NCI-H774 (cell line): Measurements from ENCODE around the gene TNS4.

Experiments used
- DNase-seq: peaks from one replicate; lab custom pipeline; 2025; lab: John Stamatoyannopoulos, UW

TNS4 gene

DNA sequence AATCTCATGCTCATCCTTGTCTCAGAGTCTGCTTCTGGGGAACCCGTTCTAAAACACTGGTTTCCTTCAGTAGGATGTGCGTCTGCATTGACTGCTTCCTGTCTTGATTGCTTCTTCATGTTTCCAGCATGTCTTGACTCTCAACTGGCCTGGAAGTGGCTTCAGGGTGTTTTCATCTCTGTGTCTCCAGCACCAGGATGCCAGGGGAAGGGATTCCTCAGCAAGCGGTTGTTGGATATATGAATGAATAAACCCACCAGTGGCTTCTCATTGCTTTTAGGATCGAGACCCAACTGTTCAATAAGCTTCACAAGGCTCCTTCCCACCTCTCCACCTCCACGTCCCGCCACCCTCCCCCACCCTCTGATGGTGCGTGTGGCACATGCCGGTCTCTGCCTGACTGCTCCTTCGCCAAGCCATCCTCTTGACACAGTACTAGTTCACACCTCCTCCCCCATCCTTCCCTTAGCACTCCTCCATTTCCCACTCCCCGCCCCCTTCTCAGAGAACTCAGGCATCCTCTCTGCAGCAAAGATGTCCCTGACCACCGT lies 14.1 kb upstream of the TNS4 start:
- no peak for DNase-seq

- no peak for DNase-seq
Observed at GRCh38 chr17:40515011-40515410, 13.6 kb upstream of the TNS4 start.

DNA sequence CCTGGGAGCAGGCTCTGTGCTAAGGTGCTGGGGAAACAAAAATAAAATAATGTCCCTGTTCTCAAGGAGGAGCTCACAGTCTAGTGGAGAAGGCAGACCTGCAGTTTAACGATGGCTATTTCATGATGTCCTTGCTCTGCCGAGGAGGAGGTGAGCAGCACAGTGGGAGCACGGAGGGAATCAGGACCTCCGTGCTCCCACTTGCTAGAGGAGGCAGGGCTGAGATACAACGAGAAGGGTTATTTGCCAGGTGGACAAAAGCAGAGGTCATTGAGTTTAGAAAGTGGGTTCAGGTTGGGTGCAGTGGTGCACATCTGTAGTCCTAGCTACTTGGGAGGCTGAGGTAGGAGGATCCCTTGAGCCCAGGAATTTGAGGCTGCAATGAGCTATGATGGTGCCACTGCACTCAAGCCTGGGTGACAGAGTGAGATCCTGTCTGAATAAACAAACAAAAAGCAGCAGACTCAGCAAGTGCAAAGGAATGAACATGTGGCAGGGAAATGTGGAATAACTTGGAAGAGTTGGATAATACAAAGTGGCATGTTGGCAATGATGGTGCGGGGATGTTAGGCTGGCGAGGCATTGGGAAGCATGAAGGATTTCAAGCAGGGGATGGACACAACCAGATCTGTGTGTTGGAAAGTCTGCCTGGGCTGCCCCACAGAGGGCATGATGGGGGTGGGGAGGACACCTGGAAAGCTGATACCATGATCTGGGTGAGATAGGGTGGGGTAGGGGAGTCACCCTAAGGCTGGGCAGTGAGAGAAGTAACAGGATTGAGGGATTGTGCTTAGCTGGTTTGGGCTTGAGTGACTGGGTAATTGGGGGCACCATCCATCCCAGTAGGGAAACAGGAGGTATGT lies 12.8 kb upstream of the TNS4 start:
- no peak for DNase-seq

- no peak for DNase-seq
Observed at GRCh38 chr17:40511667-40512220, 10.3 kb upstream of the TNS4 start.

DNA sequence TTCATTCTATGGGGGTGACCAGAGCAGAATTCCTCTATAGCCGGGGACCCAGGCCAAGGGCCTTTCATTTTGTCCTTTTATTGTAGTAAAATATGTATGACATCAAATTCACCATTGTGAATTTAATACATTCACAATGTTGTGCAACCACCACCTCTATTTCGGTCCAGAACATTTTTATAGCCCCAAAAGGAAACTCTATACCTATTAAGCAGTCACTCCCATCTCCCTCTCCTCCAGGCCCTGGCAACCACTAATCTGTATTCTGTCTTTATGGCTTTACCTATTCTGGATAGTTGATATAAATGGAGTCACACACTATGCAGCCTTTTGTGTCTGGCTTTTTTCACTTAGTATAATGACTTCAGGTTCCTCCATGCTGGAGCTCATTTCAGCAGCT lies 9.7 kb upstream of the TNS4 start:
- no peak for DNase-seq

- DNase-seq = no peak
Observed at GRCh38 chr17:40510328-40510648, 8.9 kb upstream of the TNS4 start.

- no peak for DNase-seq
Observed at GRCh38 chr17:40509626-40510327, 8.4 kb upstream of the TNS4 start.

- DNase-seq = no peak
Observed at GRCh38 chr17:40506786-40507185, 5.4 kb upstream of the TNS4 start.

DNA sequence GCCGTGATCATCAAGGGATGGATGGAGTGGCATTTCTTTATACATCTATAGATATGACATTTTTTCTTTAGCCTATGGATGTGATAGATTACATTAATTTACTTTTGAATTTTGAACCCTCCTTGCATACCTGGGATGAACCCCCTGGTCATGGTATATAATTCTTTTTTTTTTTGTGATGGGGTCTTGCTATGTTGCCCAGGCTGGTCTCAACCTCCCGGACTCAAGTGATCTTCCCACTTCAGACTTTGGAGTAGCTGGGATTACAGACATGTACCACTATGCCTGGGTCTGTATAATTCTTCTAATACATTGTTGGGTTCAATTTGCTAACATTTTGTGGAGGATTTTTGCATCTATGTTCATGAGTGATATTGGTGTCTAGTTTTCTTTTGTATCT lies 1.7 kb upstream of the TNS4 start:
- no peak for DNase-seq

GRCh38 chr17:40502716-40503115 lies 1.3 kb upstream of the TNS4 start:
- DNase-seq = no peak

DNA sequence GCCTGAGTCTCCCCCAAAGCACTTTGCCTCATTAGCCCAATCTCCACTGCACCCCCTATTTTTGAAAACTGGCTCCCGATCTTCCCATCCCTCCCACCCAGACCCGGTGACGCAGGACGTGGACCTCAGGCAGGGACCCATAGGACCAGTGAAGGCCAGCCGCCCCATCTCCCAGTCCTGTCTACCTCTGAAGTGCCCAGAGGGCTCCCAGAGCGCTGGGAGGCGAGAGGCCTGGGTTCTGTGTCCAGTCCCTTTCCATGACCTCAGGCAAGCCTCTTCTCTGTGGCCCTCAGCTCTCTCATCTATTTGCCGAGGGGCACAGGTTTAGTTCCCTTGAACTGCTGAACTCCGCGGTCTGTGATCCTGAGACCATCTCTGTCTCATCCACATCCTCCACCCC lies 714 bp downstream of the TNS4 start:
- DNase-seq = no peak

- no peak for DNase-seq
Observed at GRCh38 chr17:40500190-40500589, 1.2 kb downstream of the TNS4 start.

GRCh38 chr17:40499551-40500189 lies 1.8 kb downstream of the TNS4 start:
- peak; percentile 54 for DNase-seq

GRCh38 chr17:40498281-40499084 lies 2.9 kb downstream of the TNS4 start:
- DNase-seq = no peak

- no peak for DNase-seq
Observed at GRCh38 chr17:40497695-40498094, 3.7 kb downstream of the TNS4 start.

- no peak for DNase-seq
Observed at GRCh38 chr17:40496634-40497420, 4.6 kb downstream of the TNS4 start.

DNA sequence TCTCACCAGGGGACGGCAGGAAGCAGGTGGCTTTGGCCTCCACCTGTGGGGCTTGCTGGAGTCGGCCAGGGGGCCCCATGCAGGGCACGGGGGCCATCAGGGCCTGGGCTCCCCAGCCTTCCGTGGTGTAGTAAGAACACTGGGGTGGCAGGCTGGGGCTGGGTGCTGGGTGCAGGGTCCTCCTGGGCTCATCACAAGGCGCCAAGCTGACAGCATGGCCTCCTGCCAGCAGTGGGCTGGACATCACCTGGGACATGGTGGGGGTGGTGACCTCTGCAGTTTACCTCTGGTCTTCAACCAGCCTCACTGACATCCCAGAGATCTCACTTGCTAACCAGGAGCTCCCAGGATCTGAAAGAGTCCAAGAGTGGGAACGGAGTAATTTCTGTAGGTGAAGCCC lies 5.3 kb downstream of the TNS4 start:
- DNase-seq = no peak

DNA sequence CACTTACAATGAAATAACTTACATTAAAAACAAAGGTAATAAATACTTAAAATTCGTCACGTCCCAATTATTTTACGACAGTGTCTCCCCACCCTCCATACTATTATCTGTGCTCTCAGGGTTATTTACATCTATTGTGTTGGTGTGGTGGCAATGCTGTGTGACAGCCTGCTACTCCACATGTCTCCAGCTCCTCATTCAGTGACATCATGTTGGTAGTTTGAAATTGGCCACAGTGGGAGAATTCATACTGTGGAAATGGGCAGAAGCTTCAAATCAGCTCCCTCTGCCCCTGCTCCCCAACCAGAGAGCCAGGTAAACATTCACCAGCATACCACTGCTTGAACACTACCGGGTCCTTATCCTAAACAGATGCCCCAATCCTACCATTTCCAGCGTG lies 6.3 kb downstream of the TNS4 start:
- no peak for DNase-seq

DNA sequence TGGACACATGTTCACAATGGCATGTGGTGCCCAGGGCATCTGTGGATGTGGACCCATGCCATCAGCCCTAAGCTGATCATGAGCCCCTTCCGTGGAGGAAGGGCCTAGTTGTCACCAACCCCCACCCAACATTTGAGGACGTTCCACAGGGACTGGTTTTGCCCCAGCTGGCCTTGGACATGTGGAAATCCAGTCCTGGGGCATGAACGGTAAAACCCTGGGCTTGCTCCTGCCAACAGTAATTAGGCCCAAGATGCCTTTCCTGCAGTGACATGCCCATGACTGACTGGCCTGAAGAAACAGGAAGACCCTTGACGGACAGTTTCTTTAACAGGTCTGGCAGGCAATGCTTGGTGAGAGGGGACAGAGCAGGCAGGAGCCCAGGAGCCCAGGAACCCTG lies 7.7 kb downstream of the TNS4 start:
- no peak for DNase-seq

- no peak for DNase-seq
Observed at GRCh38 chr17:40491486-40491885, 9.9 kb downstream of the TNS4 start.

GRCh38 chr17:40490982-40491381 lies 10.4 kb downstream of the TNS4 start:
- no peak for DNase-seq
